Nephron progenitor cell (in vitro differentiated cells): ENCODE results near the gene THAP12.

Experiments used
- DNase-seq: peaks from one replicate; pipeline ENCODE4 v3.0.0; 2021
- H3K27ac Mint-ChIP-seq: 2 replicates; pipeline ENCODE4 v1.8.0; 2021; ENCODE audit warnings: mild to moderate bottlenecking, moderate library complexity, mixed read lengths
- H3K27me3 Mint-ChIP-seq: 2 replicates; pipeline ENCODE4 v1.8.0; 2021; ENCODE audit warnings: mild to moderate bottlenecking, low read depth, mixed read lengths; ENCODE audit not compliant: poor library complexity
- H3K36me3 Mint-ChIP-seq: 2 replicates; pipeline ENCODE4 v1.8.0; 2021; ENCODE audit warnings: low read depth, mixed read lengths
- H3K4me1 Mint-ChIP-seq: 2 replicates; pipeline ENCODE4 v1.8.0; 2021; ENCODE audit warnings: mixed read lengths
- H3K4me3 Mint-ChIP-seq: 2 replicates; pipeline ENCODE4 v1.8.0; 2021; ENCODE audit warnings: mild to moderate bottlenecking, moderate library complexity, mixed read lengths
- H3K9me3 Mint-ChIP-seq: 2 replicates; pipeline ENCODE4 v1.8.0; 2021; ENCODE audit warnings: mild to moderate bottlenecking, moderate library complexity, mixed read lengths
- TF ChIP-seq, protein P1 (sequence below): fragments of 200-600 bp; sonication (generic); IDR thresholded peaks from 2 replicates; pipeline ENCODE4 v1.5.0; 2021; ENCODE audit warnings: antibody characterized with exemption

THAP12 gene

GRCh38 chr11:76388408-76388807 is 7.5 kb upstream of the THAP12 start:
- DNase-seq, result no peak
- Mint-ChIP-seq H3K4me3 (no peak overlapping the region), H3K36me3 (peaks cover 43% of the 10 kb centered on the region), H3K9me3 (peaks cover 6% of the 10 kb centered on the region), H3K27me3 (peaks cover 3% of the 10 kb centered on the region), H3K4me1 (peaks cover 54% of the 10 kb centered on the region), H3K27ac (no peak overlapping the region)
- TF ChIP-seq, protein P1, sequence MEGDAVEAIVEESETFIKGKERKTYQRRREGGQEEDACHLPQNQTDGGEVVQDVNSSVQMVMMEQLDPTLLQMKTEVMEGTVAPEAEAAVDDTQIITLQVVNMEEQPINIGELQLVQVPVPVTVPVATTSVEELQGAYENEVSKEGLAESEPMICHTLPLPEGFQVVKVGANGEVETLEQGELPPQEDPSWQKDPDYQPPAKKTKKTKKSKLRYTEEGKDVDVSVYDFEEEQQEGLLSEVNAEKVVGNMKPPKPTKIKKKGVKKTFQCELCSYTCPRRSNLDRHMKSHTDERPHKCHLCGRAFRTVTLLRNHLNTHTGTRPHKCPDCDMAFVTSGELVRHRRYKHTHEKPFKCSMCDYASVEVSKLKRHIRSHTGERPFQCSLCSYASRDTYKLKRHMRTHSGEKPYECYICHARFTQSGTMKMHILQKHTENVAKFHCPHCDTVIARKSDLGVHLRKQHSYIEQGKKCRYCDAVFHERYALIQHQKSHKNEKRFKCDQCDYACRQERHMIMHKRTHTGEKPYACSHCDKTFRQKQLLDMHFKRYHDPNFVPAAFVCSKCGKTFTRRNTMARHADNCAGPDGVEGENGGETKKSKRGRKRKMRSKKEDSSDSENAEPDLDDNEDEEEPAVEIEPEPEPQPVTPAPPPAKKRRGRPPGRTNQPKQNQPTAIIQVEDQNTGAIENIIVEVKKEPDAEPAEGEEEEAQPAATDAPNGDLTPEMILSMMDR, result no peak

- no peak for DNase-seq
- H3K27me3 Mint-ChIP-seq, result peaks cover 7% of the 10 kb centered on the region
- peaks cover 22% of the 10 kb centered on the region for H3K9me3 Mint-ChIP-seq
- peak overlapping the region; percentile 62 for H3K27ac Mint-ChIP-seq
- H3K4me3 Mint-ChIP-seq, result peak overlapping the region; percentile 51
- TF ChIP-seq, protein P1, result no peak
- H3K4me1 Mint-ChIP-seq, result peaks cover 72% of the 10 kb centered on the region
- peaks cover 65% of the 10 kb centered on the region for H3K36me3 Mint-ChIP-seq
Observed at GRCh38 chr11:76385903-76386302, 5.0 kb upstream of the THAP12 start.

GRCh38 chr11:76382209-76382608 is 1.3 kb upstream of the THAP12 start:
- DNase-seq, result no peak
- peaks cover 22% of the 10 kb centered on the region for H3K9me3 Mint-ChIP-seq
- peaks cover 7% of the 10 kb centered on the region for H3K27me3 Mint-ChIP-seq
- TF ChIP-seq, protein P1, result no peak
- H3K36me3 Mint-ChIP-seq, result peaks cover 60% of the 10 kb centered on the region
- no peak overlapping the region for H3K27ac Mint-ChIP-seq
- peak overlapping the region; percentile 93 for H3K4me3 Mint-ChIP-seq
- H3K4me1 Mint-ChIP-seq, result peaks cover 76% of the 10 kb centered on the region

GRCh38 chr11:76380159-76380976 is 564 bp downstream of the THAP12 start:
- Mint-ChIP-seq H3K4me3 (peak overlapping the region; percentile 95), H3K36me3 (peaks cover 47% of the 10 kb centered on the region), H3K27me3 (peaks cover 7% of the 10 kb centered on the region), H3K4me1 (peaks cover 76% of the 10 kb centered on the region), H3K9me3 (peaks cover 22% of the 10 kb centered on the region), H3K27ac (peak overlapping the region; percentile 89)
- DNase-seq, result no peak
- TF ChIP-seq, protein P1, result no peak

GRCh38 chr11:76379807-76380158 is 1.1 kb downstream of the THAP12 start:
- peaks cover 7% of the 10 kb centered on the region for H3K27me3 Mint-ChIP-seq
- H3K4me3 Mint-ChIP-seq, result peak overlapping the region; percentile 95
- TF ChIP-seq, protein P1, result no peak
- peaks cover 43% of the 10 kb centered on the region for H3K36me3 Mint-ChIP-seq
- H3K9me3 Mint-ChIP-seq, result peaks cover 22% of the 10 kb centered on the region
- H3K27ac Mint-ChIP-seq, result peak overlapping the region; percentile 89
- no peak for DNase-seq
- H3K4me1 Mint-ChIP-seq, result peaks cover 73% of the 10 kb centered on the region
